Dendritic cell treated with granulocyte-macrophage colony-stimulating factor and Interleukin-4, amounts not matched to agents 40 ng/mL and 50 ng/mL, for 4 days (primary cell): ENCODE data around the gene TAB3.

Experiments
- H3K27ac Mint-ChIP-seq: one replicate; pipeline ENCODE4 v1.8.0; 2022; ENCODE audit warnings: mild to moderate bottlenecking, mixed read lengths
- H3K27me3 Mint-ChIP-seq: one replicate; pipeline ENCODE4 v1.8.0; 2022; ENCODE audit warnings: mild to moderate bottlenecking, mixed read lengths
- H3K36me3 Mint-ChIP-seq: one replicate; pipeline ENCODE4 v1.8.0; 2022; ENCODE audit warnings: low read depth, mixed read lengths
- H3K4me1 Mint-ChIP-seq: one replicate; pipeline ENCODE4 v1.8.0; 2022; ENCODE audit warnings: low read depth, mixed read lengths
- H3K4me3 Mint-ChIP-seq: one replicate; pipeline ENCODE4 v1.8.0; 2022; ENCODE audit warnings: mild to moderate bottlenecking, moderate library complexity, mixed read lengths
- H3K9me3 Mint-ChIP-seq: one replicate; pipeline ENCODE4 v1.8.0; 2022; ENCODE audit warnings: mixed read lengths
- intact Hi-C: fragments of 100-400 bp; cut with micrococcal nuclease; formaldehyde crosslinking; loops from one replicate; pipeline ENCODE4 v1.15.0; 2022

The TAB3 gene

DNA sequence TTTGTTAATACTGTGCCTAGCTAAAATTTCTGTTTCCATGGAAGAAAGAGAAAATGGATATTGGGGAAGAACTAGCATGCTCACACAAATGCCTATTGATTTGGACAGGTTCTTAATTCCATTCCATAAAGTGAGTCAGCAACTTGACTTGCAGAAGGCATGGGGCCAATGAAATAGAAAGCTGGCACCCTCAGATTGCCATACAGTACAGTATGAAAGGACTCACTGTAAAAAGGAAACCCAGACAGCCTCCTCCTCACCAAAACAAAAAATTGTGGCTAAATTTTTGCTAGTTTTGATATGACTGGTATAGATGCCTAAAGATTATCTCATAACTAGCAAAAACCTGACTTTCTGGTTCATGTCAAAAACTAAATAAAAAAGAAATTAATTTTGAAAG, 11.2 kb upstream of the TAB3 start:
- intact Hi-C loops, result no loop called here
- H3K36me3 Mint-ChIP-seq, result no peaks in the 10 kb centered on the region
- H3K9me3 Mint-ChIP-seq, result no peaks in the 10 kb centered on the region
- no peaks in the 10 kb centered on the region for H3K4me1 Mint-ChIP-seq
- no peak overlapping the region for H3K27ac Mint-ChIP-seq
- no peak overlapping the region for H3K4me3 Mint-ChIP-seq
- H3K27me3 Mint-ChIP-seq, result peaks cover 2% of the 10 kb centered on the region

GRCh38 chrX:30898886-30899285, 9.8 kb upstream of the TAB3 start:
- H3K36me3 Mint-ChIP-seq, result no peaks in the 10 kb centered on the region
- intact Hi-C loops, result no loop called here
- no peaks in the 10 kb centered on the region for H3K4me1 Mint-ChIP-seq
- no peaks in the 10 kb centered on the region for H3K9me3 Mint-ChIP-seq
- H3K4me3 Mint-ChIP-seq, result no peak overlapping the region
- peaks cover 2% of the 10 kb centered on the region for H3K27me3 Mint-ChIP-seq
- no peak overlapping the region for H3K27ac Mint-ChIP-seq

GRCh38 chrX:30895370-30895769, 6.3 kb upstream of the TAB3 start:
- no peak overlapping the region for H3K27ac Mint-ChIP-seq
- H3K36me3 Mint-ChIP-seq, result no peaks in the 10 kb centered on the region
- H3K4me3 Mint-ChIP-seq, result no peak overlapping the region
- peaks cover 2% of the 10 kb centered on the region for H3K27me3 Mint-ChIP-seq
- no peaks in the 10 kb centered on the region for H3K9me3 Mint-ChIP-seq
- intact Hi-C loops, result no loop called here
- H3K4me1 Mint-ChIP-seq, result no peaks in the 10 kb centered on the region

GRCh38 chrX:30893206-30893605, 4.2 kb upstream of the TAB3 start:
- Mint-ChIP-seq H3K27ac (no peak overlapping the region), H3K27me3 (peaks cover 2% of the 10 kb centered on the region), H3K4me1 (no peaks in the 10 kb centered on the region), H3K36me3 (peaks cover 6% of the 10 kb centered on the region), H3K4me3 (no peak overlapping the region), H3K9me3 (no peaks in the 10 kb centered on the region)
- intact Hi-C loops, result no loop called here

DNA sequence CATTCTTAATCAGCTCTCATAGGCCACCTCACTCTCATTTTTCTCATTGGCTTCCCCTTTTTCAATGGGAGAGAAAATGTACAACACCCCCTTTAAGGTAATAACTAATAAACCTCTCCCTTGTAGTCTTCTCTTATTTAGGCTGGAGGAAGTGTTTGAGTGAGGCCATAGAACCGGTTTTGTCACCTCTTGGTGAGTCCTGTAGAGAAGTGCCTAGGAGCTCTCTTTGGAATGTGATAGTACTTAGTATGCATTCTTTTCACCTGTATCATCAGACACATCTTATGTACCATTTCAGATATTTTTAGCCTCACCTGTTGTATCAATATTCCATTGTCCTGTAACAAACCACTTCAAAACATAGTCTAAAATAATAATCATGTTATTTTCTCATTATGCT, 3.5 kb upstream of the TAB3 start:
- Mint-ChIP-seq H3K4me3 (no peak overlapping the region), H3K4me1 (no peaks in the 10 kb centered on the region), H3K36me3 (peaks cover 7% of the 10 kb centered on the region), H3K27ac (no peak overlapping the region), H3K9me3 (no peaks in the 10 kb centered on the region), H3K27me3 (peaks cover 2% of the 10 kb centered on the region)
- intact Hi-C loops, result no loop called here

DNA sequence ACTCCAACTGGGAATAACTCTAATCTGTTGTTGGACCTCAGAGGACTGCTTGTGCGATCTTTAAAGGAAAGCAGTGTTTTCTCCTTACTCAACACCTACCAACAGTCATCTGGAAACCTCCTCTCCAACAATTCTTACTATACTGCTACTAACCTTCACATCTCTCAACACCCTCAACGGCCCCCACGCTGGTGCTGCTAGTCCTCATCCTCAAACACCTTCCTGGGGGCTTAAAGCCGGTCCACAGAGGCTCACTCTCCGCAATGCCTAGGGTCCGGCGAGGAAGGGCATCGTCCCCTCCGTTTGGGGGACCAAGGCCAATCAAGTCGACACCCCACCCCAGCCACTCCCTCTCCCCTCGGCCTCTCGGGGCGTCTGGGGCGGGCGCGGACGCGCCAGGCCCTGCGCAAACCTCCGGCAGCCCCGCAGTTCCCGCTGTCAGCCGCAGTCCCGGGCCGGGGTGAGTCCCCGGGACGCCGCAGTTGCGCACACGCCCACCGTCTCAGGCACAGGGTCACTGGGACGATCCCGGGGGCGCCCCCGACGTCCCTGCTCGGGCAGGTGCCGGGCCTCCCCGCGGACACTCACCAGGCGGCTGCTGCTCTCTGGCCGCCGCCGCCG, 418 bp downstream of the TAB3 start:
- intact Hi-C loops, result loop anchor here (1.0 kb wide), 1 partner anchor 24 kb away; no protein-coding TSS in a partner anchor
- H3K4me3 Mint-ChIP-seq, result peak overlapping the region; percentile 82
- H3K27ac Mint-ChIP-seq, result peak overlapping the region; percentile 90
- H3K27me3 Mint-ChIP-seq, result no peaks in the 10 kb centered on the region
- H3K9me3 Mint-ChIP-seq, result no peaks in the 10 kb centered on the region
- peaks cover 10% of the 10 kb centered on the region for H3K4me1 Mint-ChIP-seq
- H3K36me3 Mint-ChIP-seq, result peaks cover 17% of the 10 kb centered on the region

DNA sequence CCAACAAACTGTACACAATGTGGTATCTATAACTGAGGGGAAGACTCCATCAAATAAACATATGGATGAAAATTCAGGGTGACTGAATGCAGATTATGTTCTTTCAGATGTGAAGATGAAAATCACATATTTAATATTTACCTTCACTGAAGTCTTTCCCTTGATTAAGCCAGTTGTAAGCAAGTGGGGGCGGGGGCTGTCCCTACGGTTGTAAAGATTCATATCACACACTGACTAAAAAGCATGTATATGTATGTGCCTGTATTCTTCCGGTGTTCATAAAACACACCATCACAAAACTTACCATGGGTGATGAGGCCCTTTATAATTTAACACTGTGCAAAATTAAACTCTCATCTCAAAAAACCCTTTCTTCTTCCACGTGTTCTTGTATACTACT, 1.3 kb downstream of the TAB3 start:
- H3K4me3 Mint-ChIP-seq, result peak overlapping the region; percentile 82
- H3K27ac Mint-ChIP-seq, result peak overlapping the region; percentile 90
- intact Hi-C loops, result no loop called here
- no peaks in the 10 kb centered on the region for H3K27me3 Mint-ChIP-seq
- peaks cover 10% of the 10 kb centered on the region for H3K4me1 Mint-ChIP-seq
- no peaks in the 10 kb centered on the region for H3K9me3 Mint-ChIP-seq
- peaks cover 17% of the 10 kb centered on the region for H3K36me3 Mint-ChIP-seq

DNA sequence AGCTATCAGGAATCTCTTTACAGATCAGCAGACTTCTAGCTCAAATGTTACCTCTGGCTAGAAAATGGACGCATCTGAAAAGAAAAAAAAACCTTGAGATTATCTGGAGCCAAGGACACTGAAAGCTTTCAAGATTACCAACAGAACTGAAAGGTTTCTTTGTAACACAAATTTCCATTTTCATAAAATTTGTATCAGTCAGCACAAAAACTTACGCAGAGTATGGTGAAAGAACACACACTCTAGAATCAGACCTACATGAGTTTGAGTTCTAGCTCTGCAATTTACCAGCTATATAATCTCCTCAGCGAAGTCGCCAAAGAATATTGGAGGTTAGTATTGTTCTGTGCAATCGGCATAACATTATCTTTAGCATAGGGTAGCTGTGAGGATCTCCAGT, 1.8 kb downstream of the TAB3 start:
- intact Hi-C loops, result no loop called here
- Mint-ChIP-seq H3K36me3 (peaks cover 17% of the 10 kb centered on the region), H3K9me3 (no peaks in the 10 kb centered on the region), H3K27ac (no peak overlapping the region), H3K4me1 (peaks cover 10% of the 10 kb centered on the region), H3K4me3 (no peak overlapping the region), H3K27me3 (no peaks in the 10 kb centered on the region)

- intact Hi-C loops, result no loop called here
- Mint-ChIP-seq H3K27me3 (no peaks in the 10 kb centered on the region), H3K9me3 (no peaks in the 10 kb centered on the region), H3K36me3 (peaks cover 17% of the 10 kb centered on the region), H3K4me1 (peaks cover 10% of the 10 kb centered on the region), H3K27ac (no peak overlapping the region), H3K4me3 (no peak overlapping the region)
These were observed 3.9 kb downstream of the TAB3 start for GRCh38 chrX:30885136-30885535.

- H3K4me1 Mint-ChIP-seq, result peaks cover 10% of the 10 kb centered on the region
- H3K9me3 Mint-ChIP-seq, result no peaks in the 10 kb centered on the region
- H3K27me3 Mint-ChIP-seq, result no peaks in the 10 kb centered on the region
These were observed 5.9 kb downstream of the TAB3 start for GRCh38 chrX:30883138-30883537.

GRCh38 chrX:30881797-30882196, 7.3 kb downstream of the TAB3 start:
- no peak overlapping the region for H3K27ac Mint-ChIP-seq
- no peaks in the 10 kb centered on the region for H3K9me3 Mint-ChIP-seq
- no peaks in the 10 kb centered on the region for H3K27me3 Mint-ChIP-seq
- no peak overlapping the region for H3K4me3 Mint-ChIP-seq
- intact Hi-C loops, result no loop called here
- H3K36me3 Mint-ChIP-seq, result peaks cover 12% of the 10 kb centered on the region
- H3K4me1 Mint-ChIP-seq, result peaks cover 14% of the 10 kb centered on the region

More at GRCh38 chrX:30883138-30883537, 5.9 kb downstream of the TAB3 start:
- no peak overlapping the region for H3K4me3 Mint-ChIP-seq
- intact Hi-C loops, result no loop called here
- no peak overlapping the region for H3K27ac Mint-ChIP-seq
- peaks cover 10% of the 10 kb centered on the region for H3K36me3 Mint-ChIP-seq

DNA sequence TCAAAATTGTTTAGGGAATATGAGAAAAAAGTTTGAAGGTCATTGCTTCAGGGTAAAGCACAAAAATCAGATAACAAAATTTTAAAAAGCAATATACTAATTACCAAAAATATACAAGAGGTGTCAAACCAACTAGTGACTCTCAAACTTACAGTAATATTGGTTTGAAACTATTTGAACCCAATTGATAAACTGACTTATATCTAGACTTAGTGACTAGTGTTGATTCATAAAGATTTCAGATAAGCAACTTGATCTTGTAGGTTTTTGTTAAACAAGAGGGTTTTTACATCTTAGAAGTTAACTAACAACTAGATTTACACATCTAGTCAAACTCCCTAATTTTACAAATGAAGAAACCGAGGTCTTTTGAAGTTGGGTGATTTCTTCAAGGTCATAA, 7.7 kb downstream of the TAB3 start:
- H3K36me3 Mint-ChIP-seq, result peaks cover 17% of the 10 kb centered on the region
- intact Hi-C loops, result no loop called here
- peaks cover 18% of the 10 kb centered on the region for H3K4me1 Mint-ChIP-seq
- no peaks in the 10 kb centered on the region for H3K27me3 Mint-ChIP-seq
- H3K27ac Mint-ChIP-seq, result no peak overlapping the region
- no peaks in the 10 kb centered on the region for H3K9me3 Mint-ChIP-seq
- no peak overlapping the region for H3K4me3 Mint-ChIP-seq

DNA sequence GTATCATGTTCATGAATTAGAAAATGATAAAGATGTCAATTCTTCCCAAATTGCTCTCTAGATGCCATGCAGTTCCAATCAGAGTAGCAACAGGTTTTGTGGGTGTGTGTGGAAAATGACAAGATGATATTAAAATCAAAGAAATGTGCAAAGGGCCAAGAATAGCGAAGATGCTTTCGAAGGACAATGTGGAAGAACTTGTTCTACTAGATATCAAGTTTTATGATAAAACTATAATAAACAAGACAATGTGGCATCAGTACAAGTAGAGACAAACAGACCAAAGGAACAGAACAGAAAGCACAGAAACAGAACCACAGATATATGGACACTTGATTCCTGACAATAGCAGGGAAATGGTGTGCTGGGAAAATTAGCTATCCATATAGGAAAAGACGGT, 9.0 kb downstream of the TAB3 start:
- Mint-ChIP-seq H3K4me1 (peaks cover 13% of the 10 kb centered on the region), H3K27ac (no peak overlapping the region), H3K27me3 (no peaks in the 10 kb centered on the region), H3K9me3 (no peaks in the 10 kb centered on the region), H3K4me3 (no peak overlapping the region), H3K36me3 (peaks cover 8% of the 10 kb centered on the region)
- intact Hi-C loops, result no loop called here

DNA sequence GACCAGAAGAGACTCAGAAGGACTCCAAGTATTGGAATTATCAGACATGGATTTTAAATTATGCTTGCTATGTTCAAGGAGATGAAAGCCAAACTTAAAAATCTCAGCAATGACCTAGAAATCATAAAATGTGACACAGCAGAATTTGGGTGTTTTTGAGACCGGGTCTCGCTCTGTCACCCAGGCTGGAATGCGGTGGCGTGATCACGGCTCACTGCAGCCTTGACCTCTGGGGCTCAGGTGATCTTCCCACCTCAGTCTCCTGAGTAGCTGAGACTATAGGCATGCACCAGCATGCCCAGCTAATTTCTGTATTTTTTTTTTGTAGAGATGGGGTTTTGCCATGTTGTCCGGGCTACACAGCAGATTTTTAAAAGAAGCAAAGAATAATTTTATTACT, 12.7 kb downstream of the TAB3 start:
- Mint-ChIP-seq H3K4me3 (no peak overlapping the region), H3K4me1 (peaks cover 13% of the 10 kb centered on the region), H3K27ac (peak overlapping the region; percentile 34), H3K27me3 (no peaks in the 10 kb centered on the region), H3K36me3 (peaks cover 14% of the 10 kb centered on the region), H3K9me3 (no peaks in the 10 kb centered on the region)
- intact Hi-C loops, result no loop called here

GRCh38 chrX:30875957-30876356, 13.1 kb downstream of the TAB3 start:
- Mint-ChIP-seq H3K36me3 (peaks cover 15% of the 10 kb centered on the region), H3K27ac (no peak overlapping the region), H3K4me1 (peaks cover 13% of the 10 kb centered on the region), H3K9me3 (no peaks in the 10 kb centered on the region), H3K4me3 (no peak overlapping the region), H3K27me3 (no peaks in the 10 kb centered on the region)
- intact Hi-C loops, result no loop called here
